GM21381 (cell line): ENCODE data around the gene ELN.

Experiments used
- ATAC-seq: cut with Tn5 transposase; IDR thresholded peaks from one replicate; pipeline ENCODE4 v1.9.1; 2021; ENCODE audit warnings: mild to moderate bottlenecking, moderate library complexity; ENCODE audit not compliant: unreplicated experiment

ELN gene

GRCh38 chr7:74059681-74060588 lies 32.0 kb downstream of the ELN start:
- ATAC-seq: no peak

DNA sequence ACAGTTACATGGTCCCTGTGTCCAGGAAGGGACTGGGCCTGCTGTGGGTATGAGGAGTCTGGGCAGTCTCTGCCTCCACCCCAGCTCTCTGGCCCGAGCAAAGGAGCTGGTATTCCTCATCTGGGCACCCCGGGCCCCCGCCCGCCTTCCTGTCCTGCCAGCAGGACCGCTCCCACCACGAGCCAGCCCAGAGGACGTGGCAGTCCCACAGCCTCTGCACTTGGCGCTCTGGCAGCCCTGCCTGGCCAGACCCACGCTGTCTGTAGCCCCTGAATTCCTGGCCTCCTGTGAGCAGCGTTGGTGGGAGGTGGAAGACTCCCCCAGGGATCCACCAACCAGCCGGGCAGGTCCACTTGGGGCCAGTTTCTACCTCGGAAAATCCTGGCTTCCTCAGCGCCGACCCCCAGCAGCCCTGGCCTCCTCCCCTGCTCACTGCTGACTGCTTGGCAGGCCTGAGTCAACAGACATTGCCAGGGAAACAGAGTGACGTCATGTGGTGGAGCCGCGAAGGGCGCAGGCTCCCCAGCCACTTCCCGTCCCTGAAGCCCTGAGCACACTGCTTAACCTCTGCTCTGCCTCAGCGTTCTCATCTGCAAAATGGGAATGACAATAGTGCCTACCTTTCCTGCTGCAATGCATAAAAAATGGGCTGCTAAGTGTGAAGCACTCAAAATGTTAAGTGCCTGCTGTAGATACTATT lies 34.0 kb downstream of the ELN start:
- ATAC-seq: peak; percentile 48

- ATAC-seq: no peak
Measured at GRCh38 chr7:74063223-74063641, 35.3 kb downstream of the ELN start.

GRCh38 chr7:74063646-74064045 lies 35.7 kb downstream of the ELN start:
- no peak for ATAC-seq

- ATAC-seq: no peak
Measured at GRCh38 chr7:74064696-74065095, 36.7 kb downstream of the ELN start.

GRCh38 chr7:74066626-74067025 lies 38.7 kb downstream of the ELN start:
- no peak for ATAC-seq

DNA sequence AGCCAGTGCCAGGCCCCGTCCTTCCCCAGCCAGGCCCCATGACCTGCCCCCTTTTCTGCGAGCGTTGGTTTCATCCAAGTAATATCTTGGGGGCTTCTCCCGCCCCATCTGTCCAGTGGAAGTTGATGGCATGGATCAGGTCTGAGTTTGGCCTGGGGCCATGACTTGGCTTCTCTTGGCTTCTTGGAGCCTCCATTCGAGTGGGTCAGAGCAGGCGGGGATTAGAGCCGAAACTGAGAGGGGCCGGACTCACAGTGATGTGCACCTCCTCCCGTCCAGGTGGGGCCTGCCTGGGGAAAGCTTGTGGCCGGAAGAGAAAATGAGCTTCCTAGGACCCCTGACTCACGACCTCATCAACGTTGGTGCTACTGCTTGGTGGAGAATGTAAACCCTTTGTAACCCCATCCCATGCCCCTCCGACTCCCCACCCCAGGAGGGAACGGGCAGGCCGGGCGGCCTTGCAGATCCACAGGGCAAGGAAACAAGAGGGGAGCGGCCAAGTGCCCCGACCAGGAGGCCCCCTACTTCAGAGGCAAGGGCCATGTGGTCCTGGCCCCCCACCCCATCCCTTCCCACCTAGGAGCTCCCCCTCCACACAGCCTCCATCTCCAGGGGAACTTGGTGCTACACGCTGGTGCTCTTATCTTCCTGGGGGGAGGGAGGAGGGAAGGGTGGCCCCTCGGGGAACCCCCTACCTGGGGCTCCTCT lies 40.6 kb downstream of the ELN start:
- no peak for ATAC-seq

GRCh38 chr7:74069086-74069541 lies 41.1 kb downstream of the ELN start:
- no peak for ATAC-seq

- no peak for ATAC-seq
Measured at GRCh38 chr7:74069790-74070618, 42.0 kb downstream of the ELN start.

- no peak for ATAC-seq
Measured at GRCh38 chr7:74070619-74070921, 42.6 kb downstream of the ELN start.

DNA sequence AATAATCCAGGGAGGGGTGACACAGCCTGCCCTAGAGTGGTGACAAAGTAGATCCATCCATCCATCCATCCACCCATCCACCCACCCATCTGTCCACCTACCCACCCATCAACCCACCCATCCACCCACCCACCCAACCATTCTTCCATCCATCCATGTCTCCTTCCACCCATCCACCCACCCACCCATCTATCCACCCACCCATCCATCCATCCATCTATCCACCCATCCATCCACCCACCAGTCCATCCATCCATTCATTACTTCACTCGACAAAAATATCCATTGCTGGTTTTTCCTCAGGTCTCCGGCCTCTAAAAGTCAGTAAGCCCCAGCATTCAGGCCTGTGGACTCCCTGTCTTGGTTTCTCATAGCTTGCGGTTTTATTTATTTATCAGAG lies 43.1 kb downstream of the ELN start:
- ATAC-seq: no peak

GRCh38 chr7:74074770-74075169 lies 46.8 kb downstream of the ELN start:
- no peak for ATAC-seq

DNA sequence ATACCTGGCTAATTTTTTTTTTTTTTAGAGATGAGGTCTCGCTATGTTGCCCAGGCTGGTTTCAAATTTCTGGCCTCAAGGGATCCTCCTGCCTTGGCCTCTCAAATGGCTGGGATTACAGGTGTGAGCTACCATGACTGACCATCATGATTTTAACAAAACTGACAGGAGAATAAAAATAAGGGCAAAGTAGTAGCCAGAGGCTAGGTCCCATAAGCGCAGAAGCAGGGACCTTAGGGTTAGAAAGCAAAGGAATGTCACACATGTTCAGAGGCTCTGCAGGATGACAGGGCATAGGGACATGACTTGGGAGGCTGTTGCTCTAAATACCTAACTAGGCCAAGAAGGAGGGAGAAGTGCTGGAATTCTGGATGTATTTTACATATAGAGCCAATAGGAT lies 50.5 kb downstream of the ELN start:
- no peak for ATAC-seq

DNA sequence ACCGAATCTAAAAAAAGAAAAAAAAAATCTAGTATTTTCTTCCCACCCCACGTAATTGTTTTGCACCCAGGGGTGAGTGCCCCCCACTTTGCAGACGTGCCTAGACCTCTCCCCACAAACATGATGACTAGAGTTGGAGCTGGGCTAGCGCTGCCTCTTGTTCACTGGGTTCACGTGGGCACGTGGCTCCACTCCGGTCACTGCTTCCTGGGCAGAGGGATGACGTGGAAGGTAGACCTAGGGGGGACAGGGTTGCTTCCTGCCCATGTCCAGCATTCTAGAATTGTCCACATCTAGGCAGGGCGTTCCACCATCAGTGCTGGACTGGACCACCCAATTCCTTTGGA lies 54.8 kb downstream of the ELN start:
- ATAC-seq: no peak

- peak; percentile 66 for ATAC-seq
Measured at GRCh38 chr7:74083117-74083876, 55.3 kb downstream of the ELN start, which contains the start of gene LIMK1. Gene LIMK1, plus strand, starts transcription at chr7:74083804. Its CDS starts 187 bp downstream, at chr7:74083991.

DNA sequence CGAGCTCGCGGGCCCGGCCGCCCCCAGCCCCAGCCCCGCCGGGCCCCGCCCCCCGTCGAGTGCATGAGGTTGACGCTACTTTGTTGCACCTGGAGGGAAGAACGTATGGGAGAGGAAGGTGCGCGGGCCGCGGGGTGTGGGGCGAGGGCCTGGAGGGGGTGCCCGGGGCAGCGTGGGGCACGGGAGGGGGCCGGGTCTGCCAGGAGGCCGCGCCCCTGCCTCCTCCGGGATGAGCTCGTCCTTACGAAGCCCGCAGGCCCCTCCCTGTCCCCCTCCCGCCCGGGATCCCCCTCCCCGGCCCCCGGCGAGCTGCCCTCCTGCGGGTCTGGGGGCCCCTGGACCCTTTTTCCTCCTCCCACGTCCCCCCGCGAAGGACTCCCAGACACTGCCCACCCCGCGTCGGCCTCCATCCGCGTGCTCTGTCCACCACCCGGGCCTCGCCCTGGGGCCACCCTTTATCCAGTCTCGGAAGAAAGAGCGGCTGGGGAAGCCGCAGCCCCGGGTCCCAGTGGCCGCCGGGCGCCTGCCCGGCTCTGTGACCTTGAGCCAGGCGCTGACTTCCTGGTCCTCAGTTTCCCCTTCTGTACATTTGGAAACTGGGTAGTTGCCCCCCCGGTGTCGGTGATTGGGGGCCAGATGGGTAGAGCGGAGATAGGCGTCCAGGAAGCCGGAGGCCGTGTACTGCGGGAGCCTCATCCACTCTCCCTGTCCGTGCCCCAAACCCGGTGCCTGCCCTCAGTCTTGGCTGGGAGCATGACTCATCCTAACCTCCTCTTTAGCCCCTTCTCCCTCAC lies 56.2 kb downstream of the ELN start:
- ATAC-seq: no peak

DNA sequence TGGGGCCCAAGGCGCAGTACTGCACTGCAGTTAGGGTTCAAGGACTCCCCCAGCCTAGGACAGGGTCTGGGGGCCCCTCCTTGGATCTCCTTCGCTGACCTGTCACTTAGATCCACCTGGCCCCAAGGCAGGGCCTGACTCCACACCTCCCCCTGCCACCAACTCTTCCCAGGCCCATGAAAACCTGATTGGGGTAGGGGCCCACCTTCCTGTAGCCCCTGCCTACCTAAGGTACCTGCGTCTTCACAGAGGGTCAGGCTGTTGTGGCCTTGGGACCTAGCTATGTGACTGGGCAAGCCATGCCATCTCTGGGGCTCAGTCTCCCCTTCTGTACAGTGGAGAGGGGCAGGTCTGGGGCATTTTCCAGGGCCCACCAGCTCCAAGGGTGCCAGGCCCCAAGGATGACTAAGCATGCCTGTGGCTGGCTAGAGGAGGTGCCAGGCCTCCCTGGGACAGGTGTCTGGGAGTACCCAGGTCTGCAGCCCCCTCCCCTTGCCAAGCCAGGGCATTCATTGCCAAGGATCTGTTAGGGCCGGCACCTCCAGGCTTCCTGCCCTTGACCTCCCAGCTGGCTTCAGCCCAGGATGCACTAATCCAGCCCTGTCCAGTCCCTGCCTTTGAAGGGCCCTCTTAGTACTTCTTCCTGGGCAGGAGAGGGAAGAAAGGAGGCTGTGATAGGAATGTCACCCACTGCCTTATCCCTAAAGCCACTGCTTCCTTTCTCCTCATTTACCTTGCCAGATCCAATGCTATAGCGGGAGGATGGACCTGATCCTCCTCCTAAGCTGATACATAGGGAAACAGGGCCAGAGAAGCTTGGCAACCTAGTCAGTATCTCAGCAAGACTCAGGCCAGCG lies 57.0 kb downstream of the ELN start:
- ATAC-seq: no peak

DNA sequence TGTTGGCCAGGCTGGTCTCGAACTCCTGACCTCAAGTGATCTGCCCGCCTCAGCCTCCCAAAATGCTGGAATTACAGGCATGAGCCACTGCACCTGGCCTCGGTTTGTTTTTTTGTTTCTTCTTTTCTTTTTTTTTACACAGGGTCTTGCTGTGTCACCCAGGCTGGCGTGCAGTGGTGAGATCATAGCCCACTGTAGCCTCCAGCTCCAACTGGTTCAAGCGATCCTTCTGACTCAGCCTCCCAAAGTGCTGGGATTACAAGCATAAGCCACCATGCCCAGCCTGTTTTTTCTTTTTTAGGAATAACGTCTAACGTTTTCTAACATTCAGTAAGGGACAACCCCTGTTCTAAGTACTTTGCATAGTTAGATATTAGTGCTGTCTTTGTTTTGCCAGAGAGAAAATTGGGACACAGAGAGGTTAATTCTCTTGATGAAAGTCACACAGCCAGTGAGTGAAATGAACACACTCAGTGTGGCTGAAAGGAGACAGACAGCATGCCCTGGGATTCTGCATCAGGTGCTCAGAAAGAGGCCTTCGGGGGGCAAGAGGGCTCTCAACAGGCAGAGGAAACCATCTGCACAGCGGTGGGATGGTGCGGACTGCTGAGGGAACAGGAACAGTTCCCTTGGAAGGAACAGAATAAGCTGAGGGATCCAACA lies 59.9 kb downstream of the ELN start:
- ATAC-seq: no peak
